Activated CD4-positive, alpha-beta T cell treated with anti-CD3 and anti-CD28 coated beads, Interleukin-2, amount 50 U/mL, for 16 hours (primary cell): ENCODE results near the gene C4orf51.
A peak's percentile ranks its signal among the peaks of the same experiment; 100 is the strongest.

ENCODE experiments used
- DNase-seq: peaks from one replicate; pipeline ENCODE4 v3.0.0-alpha.2; 2020

The C4orf51 gene

DNA sequence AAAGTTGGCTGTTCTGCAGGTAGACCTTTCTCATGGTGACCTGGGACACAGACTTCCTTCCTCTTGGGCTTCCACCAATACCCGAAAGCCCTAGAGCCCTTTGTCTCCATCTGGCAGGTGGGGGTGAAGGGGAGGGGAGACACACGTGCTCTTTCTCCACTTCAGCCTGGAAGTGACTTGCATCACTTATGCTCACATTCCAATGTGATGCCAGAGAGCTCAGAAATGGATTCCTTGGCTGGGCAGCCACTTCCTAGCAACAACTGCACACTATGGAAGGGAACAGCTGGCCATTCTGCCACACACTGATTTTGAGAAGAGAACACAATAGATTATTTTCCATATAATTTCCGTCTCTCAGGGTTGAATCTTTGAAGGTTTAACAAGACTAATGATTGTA is 36.3 kb downstream of the C4orf51 start:
- DNase-seq: no peak

- no peak for DNase-seq
Measured at GRCh38 chr4:145716661-145717200, 36.8 kb downstream of the C4orf51 start.

- peak; percentile 70 for DNase-seq
Measured at GRCh38 chr4:145719752-145720624, 40.0 kb downstream of the C4orf51 start.

DNA sequence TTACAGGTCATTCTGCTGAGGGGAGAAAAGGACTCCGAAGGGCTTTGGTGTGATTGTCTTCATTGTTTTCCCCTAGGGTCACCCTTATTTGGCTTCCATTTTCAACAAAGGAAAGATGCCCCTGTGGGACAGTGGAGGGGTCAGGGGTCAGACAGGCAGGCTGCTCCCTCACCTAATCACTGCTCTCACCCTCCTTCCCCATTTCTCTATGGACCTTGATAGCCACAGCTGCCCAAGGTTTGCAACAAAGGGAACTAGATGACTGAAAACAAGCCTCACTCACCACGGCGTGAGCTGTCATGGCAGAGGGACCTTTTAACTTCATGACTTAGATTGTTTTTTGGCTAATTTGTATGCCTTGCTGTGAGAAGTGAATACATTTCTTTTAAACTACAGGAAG is 40.7 kb downstream of the C4orf51 start:
- DNase-seq: no peak

GRCh38 chr4:145722561-145722960 is 42.6 kb downstream of the C4orf51 start:
- DNase-seq: no peak

DNA sequence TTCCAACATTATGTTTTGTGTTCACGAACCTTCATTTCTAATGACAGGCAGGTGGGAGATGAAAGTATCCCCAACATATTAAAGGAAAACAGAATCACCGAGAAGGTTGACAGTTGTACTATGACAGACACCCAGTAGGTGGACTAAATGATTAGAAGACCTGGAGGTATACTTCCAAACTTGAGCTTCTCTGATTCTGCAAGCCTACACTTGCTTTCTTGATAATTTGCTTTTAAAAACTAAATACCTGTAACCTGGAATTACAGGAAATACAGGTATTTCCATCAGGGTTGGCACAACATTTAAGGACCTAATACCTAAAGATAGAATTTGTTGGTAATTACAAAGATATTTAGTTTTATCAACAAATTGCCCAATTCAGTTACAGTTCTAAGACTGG is 43.4 kb downstream of the C4orf51 start:
- DNase-seq: no peak

DNA sequence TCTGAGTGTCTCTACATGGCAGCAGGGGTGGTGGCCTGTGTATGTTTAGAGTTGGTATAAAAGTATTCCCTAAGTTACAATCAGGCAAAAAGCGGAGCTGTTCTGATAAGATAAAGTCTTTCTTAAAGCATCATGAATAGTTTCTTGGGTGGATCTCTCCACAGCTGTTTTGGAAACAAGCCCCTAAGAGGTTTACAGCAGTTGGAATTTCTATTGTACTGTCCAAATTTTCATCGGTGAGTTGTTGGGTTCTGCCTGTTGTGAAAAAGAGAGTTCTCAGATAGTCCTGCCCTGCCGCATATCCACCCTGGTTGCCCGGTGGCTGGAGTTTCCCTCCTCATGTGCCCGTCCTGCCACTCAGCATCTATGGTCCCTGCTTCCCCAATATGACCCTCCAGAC is 50.1 kb downstream of the C4orf51 start:
- DNase-seq: no peak

DNA sequence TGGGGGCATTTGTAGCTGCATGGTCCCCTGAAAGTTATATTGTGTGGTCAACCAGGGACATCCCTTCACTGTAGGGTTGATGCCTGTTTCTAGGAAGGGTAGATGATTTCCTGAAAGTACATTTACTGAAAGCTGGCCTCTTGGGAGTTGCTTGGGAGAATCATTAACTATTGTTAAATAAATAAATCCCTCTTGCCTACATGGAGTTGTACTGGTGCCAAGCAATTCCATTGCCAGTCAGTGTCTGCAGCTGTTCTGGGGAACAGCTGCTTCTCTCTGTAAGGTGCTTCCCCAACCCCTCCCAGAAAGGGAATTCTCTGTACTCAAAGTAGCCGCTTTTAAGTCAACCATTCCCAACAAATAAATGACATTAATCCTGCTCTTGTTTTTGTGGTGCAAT is 51.1 kb downstream of the C4orf51 start:
- no peak for DNase-seq

DNA sequence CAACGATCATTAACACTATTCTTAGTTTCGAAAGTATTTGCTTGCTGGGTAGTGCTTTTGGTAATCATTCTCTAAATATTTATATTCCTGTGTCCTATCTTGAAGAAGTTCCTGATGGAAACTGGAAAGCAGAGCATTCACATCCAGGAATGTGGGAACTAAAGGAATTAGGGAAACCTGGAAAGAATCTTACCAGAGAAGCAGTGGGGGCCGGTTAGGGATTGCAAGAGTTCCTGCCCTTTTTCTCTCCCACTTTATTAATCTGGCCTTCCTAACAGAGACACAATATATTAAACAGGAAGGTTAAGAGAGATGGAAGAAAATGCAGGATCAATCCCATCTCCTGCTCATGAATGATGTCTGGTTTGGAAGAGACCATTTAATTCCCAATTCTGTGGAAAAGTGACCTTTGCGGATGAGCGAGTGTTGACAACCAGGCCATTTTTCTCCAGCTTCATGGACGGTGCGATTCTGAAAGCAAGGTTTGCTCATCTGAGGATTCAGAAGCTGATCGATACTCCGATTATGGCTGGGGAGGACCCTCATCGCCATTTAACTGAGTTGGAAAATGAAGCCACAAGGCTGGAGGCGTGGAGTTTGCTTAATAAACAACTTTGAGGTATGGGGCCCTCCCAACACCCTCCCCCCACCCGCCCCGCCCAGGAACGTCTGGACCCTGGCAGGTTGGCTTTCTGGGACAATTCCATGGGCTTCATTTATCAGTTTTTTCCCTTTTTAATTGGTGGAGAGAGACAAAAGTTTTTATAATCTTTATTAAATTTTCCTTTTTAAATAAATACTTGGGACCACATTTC is 52.3 kb downstream of the C4orf51 start:
- DNase-seq: no peak

- DNase-seq: peak; percentile 88
Measured at GRCh38 chr4:145732895-145733880, 53.2 kb downstream of the C4orf51 start.

DNA sequence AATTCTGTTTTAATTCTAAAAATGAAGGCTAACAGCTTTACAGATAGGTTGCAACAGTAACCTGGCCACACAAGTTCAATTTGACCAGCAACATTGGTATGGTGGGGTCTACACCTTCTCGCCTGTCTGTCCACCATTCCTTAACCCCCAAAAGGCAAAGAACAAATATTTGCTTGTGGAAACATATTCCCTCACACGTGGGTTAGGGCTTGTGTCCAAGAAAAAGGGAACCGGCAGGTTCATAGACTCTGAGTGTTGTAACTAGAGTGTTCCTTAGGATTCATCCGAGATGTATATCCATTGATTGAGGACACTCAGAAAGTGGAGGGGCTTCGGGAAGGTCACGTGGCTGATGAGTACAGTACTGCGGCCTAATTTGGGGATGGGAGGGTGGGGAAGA is 54.1 kb downstream of the C4orf51 start:
- no peak for DNase-seq

DNA sequence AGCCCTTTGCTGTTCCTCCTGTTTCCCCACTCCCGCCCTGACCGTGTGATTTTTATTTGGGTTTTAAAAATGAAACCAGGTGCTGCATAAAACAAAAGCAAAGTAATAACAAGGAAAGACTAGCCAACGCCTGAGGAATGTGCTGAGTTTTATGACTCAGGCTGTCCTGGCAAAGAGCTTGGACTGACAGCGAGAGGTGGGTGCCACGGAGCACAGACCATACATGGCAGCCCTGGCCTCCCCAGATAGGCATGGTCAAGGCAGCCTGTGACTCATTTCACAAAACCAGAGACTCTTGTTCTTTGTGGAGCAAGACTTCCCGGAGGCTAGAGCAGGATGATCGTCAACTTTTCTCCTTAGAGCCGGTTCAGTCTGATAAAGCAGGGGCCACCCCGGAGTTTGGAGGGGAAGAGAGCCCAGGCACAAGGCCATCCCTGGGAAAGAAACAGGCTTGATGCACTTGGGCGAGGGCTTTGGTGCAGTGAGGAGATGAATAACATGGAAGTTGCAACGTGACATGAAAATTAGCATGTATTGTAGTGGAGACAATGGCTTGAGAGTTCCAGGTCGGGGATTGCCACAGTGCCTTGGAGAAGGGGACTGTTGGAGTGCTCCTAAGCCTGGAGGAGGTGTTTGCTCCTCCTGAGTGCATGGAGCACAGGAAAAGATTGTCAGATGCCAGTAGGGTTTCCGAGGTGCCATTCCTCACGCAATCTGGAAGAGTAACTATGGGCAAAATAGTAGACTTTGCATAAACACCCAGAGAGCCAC is 54.8 kb downstream of the C4orf51 start:
- peak; percentile 76 for DNase-seq

DNA sequence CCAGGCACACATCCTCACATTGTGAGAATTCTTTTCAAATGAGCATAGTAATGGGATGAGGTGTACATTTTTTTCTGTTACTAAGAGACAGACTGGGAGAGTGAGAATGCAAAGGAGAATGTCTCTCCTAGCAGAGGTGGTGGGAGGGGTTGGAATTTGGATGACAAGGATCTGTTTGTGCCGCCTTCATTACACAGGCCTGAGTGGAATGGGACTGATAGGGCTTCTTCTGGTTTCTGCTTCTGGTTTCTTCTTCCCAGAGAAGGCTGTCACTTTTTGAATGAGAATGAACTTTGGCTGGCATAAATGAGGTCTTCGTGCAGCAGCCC is 55.4 kb downstream of the C4orf51 start:
- DNase-seq: no peak

DNA sequence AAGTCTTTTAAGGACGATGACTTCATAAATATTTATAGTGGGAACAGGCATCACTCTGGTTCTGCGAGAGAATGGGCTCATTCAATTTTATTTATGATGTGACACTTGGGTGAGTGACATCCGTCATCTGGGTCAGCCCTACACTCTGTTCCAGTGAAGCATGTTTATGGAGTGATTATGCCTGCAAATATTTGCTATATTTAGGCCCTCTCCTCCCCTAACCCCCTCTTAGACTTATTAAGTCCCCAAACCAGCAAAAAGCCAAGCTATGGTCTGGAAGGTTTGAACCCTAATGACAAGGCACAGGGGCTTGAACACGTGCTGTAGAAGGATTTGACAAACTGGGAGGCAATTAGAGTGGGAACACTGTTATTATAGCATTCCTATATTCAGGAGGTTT is 55.9 kb downstream of the C4orf51 start:
- no peak for DNase-seq

- DNase-seq: no peak
Measured at GRCh38 chr4:145736241-145736831, 56.4 kb downstream of the C4orf51 start.

DNA sequence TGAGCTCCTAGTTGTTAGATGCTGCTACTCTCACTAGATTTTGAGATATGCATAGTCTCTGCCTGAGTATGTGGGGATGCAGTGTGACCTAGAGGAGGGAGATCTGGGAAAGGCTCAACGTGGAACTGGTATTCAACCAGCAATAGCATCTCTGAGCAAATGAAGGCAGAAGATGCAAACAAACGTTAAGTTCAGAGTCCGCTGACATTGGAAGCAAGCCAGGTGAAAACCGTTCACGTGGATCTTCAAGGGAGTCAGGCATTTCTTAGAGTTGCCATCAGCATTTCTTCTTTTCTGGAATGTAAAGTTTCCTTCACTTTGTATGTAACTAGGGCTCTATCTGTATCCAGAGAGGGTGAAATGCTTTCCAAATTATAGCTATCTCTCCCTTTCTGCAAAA is 59.9 kb downstream of the C4orf51 start:
- DNase-seq: no peak

DNA sequence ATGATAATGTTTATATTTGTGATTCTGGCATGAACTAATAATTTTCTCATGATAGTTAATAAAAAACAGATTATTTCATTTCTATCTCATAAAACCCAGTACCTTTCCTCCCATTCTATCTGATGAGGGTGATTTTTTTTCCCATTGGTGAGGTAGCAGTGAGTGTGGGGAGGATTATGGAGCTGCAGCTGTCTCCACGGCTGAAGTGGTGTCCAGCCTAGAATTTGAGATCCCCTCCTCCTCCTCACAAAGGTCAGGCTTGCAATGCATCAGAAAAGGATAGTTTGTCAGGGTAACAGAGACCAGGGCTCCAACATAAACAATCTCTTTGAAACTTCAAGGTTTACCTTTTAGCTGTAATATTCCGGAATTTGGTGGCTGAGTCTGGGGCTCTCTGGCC is 60.9 kb downstream of the C4orf51 start:
- DNase-seq: no peak

DNA sequence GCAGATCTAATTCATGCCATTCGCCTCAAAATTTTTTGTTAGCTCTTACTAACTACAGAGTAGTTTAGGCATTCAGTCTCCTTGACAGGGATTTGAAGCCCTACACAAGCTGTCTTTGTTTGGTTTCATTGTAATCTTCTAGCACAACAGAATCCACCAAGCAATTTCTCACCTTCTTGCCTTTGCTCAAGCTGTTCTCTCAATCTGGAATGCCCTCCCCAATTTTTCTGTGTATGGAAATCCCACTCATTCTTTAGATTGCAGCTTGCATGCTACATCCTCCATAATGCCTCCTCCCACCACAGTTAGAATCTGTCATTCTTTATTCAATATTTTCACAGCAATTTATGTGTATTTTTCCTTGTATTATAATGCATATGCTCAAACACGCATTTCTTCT is 63.7 kb downstream of the C4orf51 start:
- no peak for DNase-seq

- no peak for DNase-seq
Measured at GRCh38 chr4:145755802-145756201, 75.9 kb downstream of the C4orf51 start.

- peak; percentile 29 for DNase-seq
Measured at GRCh38 chr4:145756244-145756643, 76.3 kb downstream of the C4orf51 start.

DNA sequence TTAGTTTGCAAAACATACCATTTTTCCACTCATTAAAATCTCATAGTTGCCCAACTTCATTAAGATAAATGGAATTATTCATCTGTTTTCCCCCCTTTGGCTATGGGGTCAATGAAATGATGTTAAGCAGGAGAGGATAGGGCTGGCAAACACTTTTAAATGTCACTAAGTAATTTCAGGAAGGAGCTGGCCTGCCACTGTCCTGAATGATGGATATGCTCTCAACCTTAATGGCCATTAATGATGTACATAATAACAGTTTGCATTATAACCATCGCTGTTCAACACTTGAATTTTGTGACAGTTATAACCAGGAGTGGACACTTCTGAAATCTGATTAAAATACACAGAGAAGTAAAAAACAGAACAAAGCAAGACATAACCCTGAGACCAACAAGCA is 77.2 kb downstream of the C4orf51 start:
- no peak for DNase-seq

DNA sequence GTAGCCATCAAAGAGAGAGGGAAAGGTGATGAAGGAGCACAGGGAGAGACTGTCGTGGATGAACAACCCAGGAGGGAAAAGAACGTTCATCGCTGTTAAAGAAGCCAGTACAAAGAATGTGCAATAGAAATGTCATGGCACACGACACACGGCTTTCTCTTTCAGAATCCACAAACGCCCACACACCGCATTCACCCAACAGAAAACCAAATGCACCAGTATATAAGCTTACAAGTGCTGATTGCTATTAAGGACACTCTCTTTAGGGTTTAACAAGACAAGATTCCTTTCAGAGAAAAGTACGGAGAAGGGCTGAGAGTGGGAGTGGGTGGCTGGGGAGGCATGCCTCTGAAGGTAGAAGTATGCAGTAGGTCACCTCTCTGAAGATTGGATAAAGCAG is 80.2 kb downstream of the C4orf51 start:
- no peak for DNase-seq
